Measurements from ENCODE around the gene ELF5. TPM values are rescaled to one million over a fixed set of nuclear protein-coding genes. Genes with fewer than 3 reads are reported as not detected.

ELF5 gene
- total RNA-seq, 1 experiment from 2014 or later = not detected

DNA sequence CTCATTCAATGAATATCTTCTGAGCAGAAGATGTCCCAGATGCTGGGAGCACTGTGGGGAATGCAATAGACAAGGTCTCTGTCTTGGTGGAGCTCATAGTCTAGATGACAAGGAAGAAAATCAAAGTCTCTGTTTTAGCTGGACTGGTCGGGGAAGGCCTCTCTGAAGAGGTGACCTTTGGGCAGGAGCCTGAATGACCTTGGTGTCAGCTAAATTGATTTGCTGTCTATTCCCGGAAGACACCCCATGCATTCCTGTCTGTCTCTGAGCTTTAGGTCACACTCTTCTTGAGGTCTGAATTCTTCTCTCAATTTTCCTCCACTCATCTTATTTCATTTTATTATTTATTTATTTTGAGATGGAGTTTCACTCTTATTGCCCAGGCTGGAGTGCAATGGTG is 14.5 kb upstream of the ELF5 start:
- DNase-seq = no peak
- Histone ChIP-seq H3K27me3 (no peaks in the 10 kb centered on the region), H3K9me3 (no peaks in the 10 kb centered on the region), H3K4me3 (no peak overlapping the region), H3K36me3 (no peaks in the 10 kb centered on the region)

DNA sequence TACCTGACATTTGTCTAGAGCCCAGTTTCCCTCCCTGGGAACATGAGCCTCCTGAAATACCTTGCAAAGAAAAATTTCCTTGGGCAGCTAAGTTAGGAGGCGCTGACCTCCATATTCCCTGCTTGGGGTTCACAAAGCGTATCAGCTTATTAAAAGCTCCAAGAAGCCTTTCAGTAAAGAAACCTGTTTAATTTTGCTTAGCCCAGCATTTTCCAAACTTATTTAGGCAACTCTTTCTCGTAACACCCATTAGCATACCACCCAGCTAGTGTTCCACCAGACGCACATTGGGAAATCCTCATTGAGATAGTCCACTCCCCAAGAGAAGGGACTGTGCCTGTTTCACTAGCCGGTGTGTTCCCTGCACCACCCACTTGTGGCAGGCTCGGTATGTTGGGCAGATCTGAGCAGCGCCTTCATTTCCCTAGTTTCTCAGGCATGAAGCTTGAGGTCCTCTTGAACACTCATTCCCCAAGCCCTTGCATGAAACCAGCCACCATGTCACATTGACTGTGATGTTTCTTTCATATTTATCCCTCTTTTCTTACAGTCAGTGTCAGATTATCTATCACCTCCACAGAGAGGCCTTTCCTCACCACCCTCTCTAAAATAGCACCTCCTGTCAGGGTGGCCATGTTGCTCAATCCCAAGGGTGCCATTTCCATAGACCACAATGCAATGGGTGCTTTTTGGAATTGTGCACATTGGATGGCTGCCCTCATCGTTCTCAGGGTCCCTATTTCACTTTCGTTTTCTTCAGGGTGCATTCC is 12.5 kb upstream of the ELF5 start:
- H3K36me3 ChIP-seq = no peaks in the 10 kb centered on the region
- no peaks in the 10 kb centered on the region for H3K27me3 ChIP-seq
- H3K4me3 ChIP-seq = no peak overlapping the region
- H3K9me3 ChIP-seq = no peaks in the 10 kb centered on the region
- DNase-seq = no peak

DNA sequence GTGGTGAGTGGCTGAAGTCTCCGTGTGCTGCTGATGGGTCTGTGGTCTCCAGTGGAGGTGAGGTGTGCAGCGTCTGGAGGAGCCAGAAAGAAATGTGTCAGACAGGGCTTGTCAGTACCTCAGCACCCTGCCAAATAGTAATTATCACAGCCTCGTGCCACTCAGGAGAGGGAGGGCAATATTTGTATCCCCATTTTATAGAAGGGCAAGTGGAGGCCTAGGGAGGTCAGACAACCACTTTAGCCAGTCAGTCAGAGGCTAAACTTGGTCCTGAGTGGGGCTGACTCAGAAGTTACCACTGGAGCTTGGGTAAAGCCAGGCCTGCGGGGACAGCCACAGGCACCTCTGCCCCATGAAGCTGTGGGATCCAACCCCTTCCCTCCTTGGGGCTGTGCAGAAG is 11.5 kb upstream of the ELF5 start:
- no peak for DNase-seq
- no peaks in the 10 kb centered on the region for H3K27me3 ChIP-seq
- H3K36me3 ChIP-seq = no peaks in the 10 kb centered on the region
- H3K4me3 ChIP-seq = no peak overlapping the region
- no peaks in the 10 kb centered on the region for H3K9me3 ChIP-seq

DNA sequence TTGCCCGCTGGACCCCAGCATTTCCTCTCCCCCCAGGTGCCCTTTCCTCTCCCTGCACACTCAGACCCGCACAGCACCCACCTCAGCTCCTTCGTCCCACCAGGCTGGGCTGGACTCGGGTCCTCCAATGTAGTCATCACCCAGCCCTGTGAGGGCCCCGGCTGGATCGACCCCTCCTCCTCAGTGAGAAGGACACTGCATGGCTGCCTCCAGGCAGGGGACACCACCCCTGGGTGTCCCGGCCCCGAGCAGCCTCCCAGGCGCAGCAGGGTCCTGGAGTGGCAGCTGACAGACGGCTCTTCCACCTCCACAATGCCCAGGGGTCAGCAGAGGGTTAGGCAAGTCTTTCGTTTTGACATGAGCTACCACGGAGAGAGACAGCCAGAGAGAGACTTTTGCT is 11.1 kb upstream of the ELF5 start:
- no peak for DNase-seq
- no peaks in the 10 kb centered on the region for H3K9me3 ChIP-seq
- no peaks in the 10 kb centered on the region for H3K36me3 ChIP-seq
- no peaks in the 10 kb centered on the region for H3K27me3 ChIP-seq
- no peak overlapping the region for H3K4me3 ChIP-seq

DNA sequence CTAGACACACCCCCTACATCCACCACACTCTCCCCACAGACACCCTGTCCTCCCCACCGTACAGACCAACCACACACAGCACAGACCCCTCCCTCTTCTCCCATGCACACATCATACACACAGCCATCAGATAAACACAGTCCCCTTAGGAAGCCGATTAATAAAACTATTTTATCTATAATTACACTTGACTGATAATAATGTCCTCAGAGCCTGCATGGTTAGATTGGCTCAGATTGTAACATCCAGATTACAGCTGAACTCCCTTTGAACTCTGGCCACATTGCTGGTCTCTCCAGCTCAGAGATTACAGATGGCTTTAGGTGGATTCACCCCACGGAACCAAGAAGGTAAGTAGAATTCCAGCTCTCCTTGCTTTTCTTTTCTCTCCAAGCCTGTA is 9.5 kb upstream of the ELF5 start:
- H3K4me3 ChIP-seq = no peak overlapping the region
- H3K36me3 ChIP-seq = no peaks in the 10 kb centered on the region
- no peaks in the 10 kb centered on the region for H3K27me3 ChIP-seq
- no peak for DNase-seq
- no peaks in the 10 kb centered on the region for H3K9me3 ChIP-seq

DNA sequence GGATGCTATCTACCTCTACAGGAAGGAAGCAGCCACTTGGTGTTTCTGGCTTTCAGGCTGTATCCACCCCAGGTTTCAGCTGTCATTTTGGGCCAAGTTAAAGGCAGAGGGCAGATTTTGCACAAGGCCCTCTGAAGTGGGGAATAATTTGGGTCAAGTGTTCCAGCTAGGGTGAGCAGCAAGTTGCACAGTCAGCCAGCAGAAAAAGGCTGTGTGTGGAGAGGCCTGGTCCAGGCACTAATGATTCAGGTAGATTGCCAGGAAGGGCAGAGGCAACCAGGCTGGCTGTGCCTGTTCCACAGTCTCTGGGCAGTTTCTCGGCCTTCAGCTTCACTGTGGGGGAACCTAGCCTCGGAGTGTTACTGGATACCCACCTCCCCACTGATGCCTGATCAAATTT is 8.6 kb upstream of the ELF5 start:
- no peak overlapping the region for H3K4me3 ChIP-seq

DNA sequence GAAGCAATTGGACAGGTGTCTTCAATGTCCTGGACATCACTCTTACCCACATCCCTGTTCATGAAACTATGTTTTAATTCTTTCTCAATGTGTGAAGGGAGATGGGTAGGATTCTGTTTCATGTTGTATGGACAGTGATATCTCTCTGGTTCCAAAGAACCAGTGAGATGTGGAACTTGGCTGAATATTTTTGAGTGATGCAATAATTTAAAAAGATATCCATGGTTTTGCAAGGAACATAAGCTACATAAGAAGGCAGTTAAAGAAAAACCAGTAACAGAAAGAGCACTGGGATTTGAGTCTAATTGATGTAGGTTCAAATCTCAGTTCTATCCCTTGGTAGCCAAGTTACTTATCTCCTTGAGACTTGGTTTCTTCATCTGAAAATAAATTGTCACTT is 7.7 kb upstream of the ELF5 start:
- no peak for DNase-seq
- H3K4me3 ChIP-seq = no peak overlapping the region
- no peaks in the 10 kb centered on the region for H3K9me3 ChIP-seq
- no peaks in the 10 kb centered on the region for H3K27me3 ChIP-seq
- H3K36me3 ChIP-seq = no peaks in the 10 kb centered on the region

More for the DNA sequence above, 8.6 kb upstream of the ELF5 start:
- H3K27me3 ChIP-seq = no peaks in the 10 kb centered on the region
- DNase-seq = no peak
- H3K36me3 ChIP-seq = no peaks in the 10 kb centered on the region
- no peaks in the 10 kb centered on the region for H3K9me3 ChIP-seq

- no peaks in the 10 kb centered on the region for H3K27me3 ChIP-seq
- no peaks in the 10 kb centered on the region for H3K9me3 ChIP-seq
- no peak overlapping the region for H3K4me3 ChIP-seq
- DNase-seq = no peak
- no peaks in the 10 kb centered on the region for H3K36me3 ChIP-seq
These were observed 6.1 kb upstream of the ELF5 start for GRCh38 chr11:34519595-34520235.

DNA sequence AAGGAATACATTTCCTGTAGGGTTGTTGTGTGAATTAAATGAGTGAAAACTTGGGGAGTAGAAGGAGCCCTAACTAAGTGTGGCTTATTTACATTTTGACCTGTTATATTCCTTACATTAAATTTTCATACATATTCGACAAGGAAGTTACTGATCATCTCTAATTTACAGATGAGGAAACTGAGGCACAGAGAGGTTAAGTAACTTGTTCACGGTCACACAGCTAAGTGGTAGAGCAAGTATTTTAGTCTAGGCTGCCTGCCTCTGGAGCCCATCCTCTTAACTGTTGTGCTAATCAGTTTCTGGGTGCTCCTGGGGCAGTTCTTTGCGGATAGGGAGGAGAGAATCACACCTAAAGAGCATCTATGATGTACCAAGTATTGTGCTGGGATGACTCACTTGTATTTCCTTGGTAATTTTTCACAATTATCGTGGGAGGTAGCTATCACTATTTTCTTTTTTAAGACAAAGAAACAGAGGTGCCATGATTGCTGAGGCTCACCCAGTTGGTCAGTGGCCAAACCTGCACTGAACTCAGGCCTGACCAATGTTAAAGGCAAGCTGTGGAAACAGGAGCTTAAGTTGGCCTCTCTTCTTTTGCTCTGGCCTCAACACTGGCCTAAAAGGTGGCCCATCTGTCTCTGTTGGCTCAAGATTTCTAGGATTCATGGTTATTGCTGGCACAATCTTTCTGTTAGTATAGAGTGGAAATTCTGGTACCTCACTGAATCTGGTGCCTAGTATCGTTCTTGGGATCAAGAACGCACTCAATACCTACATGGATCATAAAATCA is 2.9 kb upstream of the ELF5 start:
- Histone ChIP-seq H3K9me3 (no peaks in the 10 kb centered on the region), H3K27me3 (no peaks in the 10 kb centered on the region), H3K36me3 (no peaks in the 10 kb centered on the region), H3K4me3 (no peak overlapping the region)
- DNase-seq = no peak

- Histone ChIP-seq H3K4me3 (no peak overlapping the region), H3K9me3 (no peaks in the 10 kb centered on the region), H3K36me3 (no peaks in the 10 kb centered on the region), H3K27me3 (no peaks in the 10 kb centered on the region)
- DNase-seq = no peak
These were observed 1.0 kb upstream of the ELF5 start for GRCh38 chr11:34514597-34514996.

GRCh38 chr11:34512840-34513681 is 533 bp downstream of the ELF5 start:
- Histone ChIP-seq H3K9me3 (no peaks in the 10 kb centered on the region), H3K4me3 (no peak overlapping the region), H3K36me3 (no peaks in the 10 kb centered on the region), H3K27me3 (no peaks in the 10 kb centered on the region)
- DNase-seq = peak; percentile 49

DNA sequence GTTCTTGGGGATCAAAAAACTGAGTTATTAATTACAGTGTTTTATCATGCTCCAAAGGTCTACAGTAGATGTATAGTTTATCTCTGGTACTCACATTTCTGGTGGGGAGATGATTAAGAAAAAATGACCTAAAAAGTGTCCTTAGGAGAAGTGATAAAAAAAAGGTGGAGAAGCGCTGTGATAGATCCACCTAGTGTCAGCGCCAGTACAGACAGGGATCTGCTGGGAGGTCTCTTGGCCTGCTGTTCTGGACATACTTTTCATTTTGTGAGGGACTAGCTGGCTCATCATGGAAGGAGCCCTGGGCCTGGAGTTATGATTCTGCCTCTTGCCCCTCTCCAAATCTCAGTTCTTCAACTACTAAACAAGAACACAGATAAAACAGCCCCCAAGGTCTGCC is 2.9 kb downstream of the ELF5 start:
- Histone ChIP-seq H3K4me3 (no peak overlapping the region), H3K36me3 (no peaks in the 10 kb centered on the region), H3K9me3 (no peaks in the 10 kb centered on the region), H3K27me3 (no peaks in the 10 kb centered on the region)
- DNase-seq = no peak

DNA sequence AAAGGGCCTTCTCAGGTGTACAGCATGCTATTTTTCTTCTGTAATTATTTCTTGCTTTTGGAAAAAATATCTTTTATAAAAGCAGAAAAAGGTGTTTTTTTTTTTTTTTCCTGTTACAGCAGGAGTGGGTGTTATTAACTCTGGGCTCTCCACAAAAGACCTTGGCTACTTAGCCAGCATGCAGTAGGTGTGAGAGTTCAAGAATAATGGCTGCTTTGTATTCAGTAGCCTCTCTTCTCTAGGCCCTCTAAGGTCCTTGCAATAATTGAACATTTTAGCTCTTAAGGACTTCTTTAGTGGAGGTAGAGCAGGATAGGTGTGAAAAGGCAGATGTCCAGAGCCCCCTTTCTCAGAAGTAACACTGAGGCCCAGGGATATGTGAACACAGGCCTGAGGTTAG is 3.4 kb downstream of the ELF5 start:
- Histone ChIP-seq H3K9me3 (no peaks in the 10 kb centered on the region), H3K36me3 (no peaks in the 10 kb centered on the region), H3K4me3 (no peak overlapping the region), H3K27me3 (no peaks in the 10 kb centered on the region)
- DNase-seq = no peak

GRCh38 chr11:34509336-34509876 is 4.2 kb downstream of the ELF5 start:
- DNase-seq = no peak
- H3K9me3 ChIP-seq = no peaks in the 10 kb centered on the region
- no peaks in the 10 kb centered on the region for H3K27me3 ChIP-seq
- H3K36me3 ChIP-seq = no peaks in the 10 kb centered on the region
- no peak overlapping the region for H3K4me3 ChIP-seq

DNA sequence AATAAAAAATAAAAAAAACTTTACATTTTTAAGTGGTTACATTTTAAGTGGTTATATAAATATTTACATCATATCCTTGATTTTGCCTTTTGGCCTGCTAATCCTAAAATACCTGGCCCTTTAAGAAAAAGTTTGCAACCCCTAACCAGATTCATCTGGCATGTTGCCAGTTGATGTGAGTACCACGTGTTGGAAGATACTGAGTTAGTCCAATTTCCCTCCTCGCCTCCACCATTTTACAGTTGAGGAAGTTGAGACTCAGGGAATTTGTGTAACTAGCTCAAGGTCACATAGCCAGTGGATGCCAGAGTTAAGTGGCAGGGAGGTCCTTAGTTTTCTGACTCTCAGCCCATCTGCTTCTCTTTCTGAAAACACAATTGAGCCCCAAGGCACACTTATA is 5.1 kb downstream of the ELF5 start:
- H3K27me3 ChIP-seq = no peaks in the 10 kb centered on the region
- H3K9me3 ChIP-seq = no peaks in the 10 kb centered on the region
- H3K36me3 ChIP-seq = no peaks in the 10 kb centered on the region
- H3K4me3 ChIP-seq = no peak overlapping the region
- DNase-seq = no peak

DNA sequence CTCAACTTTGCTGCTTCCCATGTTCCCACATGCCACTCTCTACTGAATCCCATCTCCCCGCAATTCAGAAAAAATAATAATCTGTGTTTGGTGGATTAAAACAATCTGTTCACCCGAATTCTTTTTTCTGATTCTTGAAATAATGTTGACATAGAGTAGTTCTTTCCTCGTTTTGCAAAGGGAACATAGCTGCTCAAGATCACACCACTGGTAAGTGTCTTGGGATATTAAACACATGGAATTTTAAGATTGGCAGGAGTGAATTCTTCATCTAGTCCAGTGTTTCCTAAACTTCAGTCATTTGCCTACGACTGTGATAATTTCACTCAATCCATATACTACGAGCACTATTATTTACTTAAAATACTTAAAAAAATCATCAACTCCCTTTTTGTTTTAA is 6.0 kb downstream of the ELF5 start:
- Histone ChIP-seq H3K27me3 (no peaks in the 10 kb centered on the region), H3K4me3 (no peak overlapping the region), H3K9me3 (no peaks in the 10 kb centered on the region)

GRCh38 chr11:34507156-34507555 is 6.4 kb downstream of the ELF5 start:
- Histone ChIP-seq H3K4me3 (no peak overlapping the region), H3K27me3 (no peaks in the 10 kb centered on the region), H3K9me3 (no peaks in the 10 kb centered on the region), H3K36me3 (no peaks in the 10 kb centered on the region)
- no peak for DNase-seq

More for the DNA sequence above, 6.0 kb downstream of the ELF5 start:
- H3K36me3 ChIP-seq = no peaks in the 10 kb centered on the region
- no peak for DNase-seq
